Stimulated activated CD4-positive, alpha-beta T cell treated with anti-CD3 and anti-CD28 coated beads, Interleukin-2, amount 100 ng/mL, for 48 hours (primary cell): ENCODE measurements around the gene ERC1.
A peak's percentile ranks its signal among the peaks of the same experiment; 100 is the strongest.
"Not testable (repeated sequence)": the region's sequence is repeated elsewhere in the genome, so short reads cannot be mapped to it uniquely, and the experiment has no call there.

Experiments
- DNase-seq, 2 donors: peaks; one replicate each; pipeline ENCODE4 v3.0.0-alpha.2; 2020

The ERC1 gene

DNA sequence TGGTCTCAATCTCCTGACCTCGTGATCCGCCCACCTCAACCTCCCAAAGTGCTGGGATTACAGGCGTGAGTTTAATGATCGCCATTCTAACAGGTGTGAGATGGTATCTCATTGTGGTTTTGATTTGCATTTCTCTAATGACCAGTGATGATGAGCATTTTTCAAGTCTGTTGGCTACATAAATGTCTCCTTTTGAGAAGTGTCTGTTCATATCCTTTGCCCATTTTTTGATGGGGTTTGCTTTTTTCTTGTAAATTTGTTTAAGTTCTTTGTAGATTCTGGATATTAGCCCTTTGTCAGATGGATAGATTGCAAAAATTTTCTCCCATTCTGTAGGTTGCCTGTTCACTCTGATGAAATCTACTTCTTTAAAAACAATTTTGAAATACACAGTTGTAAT lies 264.8 kb downstream of the ERC1 start:
- DNase-seq, result not testable (repeated sequence)

DNA sequence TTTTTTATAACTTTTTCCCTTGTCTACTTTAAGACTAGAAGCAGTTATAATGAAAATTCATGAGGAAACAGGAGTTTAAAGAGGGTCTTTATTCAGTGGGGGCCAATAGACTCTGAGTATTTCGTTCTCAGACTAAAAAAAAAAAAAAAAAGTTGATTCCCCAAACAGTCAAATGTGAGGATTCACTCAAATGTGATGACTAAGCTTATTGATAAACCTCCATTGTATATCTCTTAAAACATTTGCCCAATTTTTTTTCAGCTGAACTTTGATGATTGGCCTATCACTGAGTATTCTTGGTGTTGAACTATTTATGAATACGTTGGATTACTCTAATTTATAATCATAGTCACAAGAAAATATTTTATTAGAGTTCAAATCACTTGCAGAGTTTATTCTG lies 265.3 kb downstream of the ERC1 start:
- no peak for DNase-seq

GRCh38 chr12:1256991-1257390 lies 266.0 kb downstream of the ERC1 start:
- no peak for DNase-seq

GRCh38 chr12:1262011-1262410 lies 271.0 kb downstream of the ERC1 start:
- DNase-seq, result no peak

DNA sequence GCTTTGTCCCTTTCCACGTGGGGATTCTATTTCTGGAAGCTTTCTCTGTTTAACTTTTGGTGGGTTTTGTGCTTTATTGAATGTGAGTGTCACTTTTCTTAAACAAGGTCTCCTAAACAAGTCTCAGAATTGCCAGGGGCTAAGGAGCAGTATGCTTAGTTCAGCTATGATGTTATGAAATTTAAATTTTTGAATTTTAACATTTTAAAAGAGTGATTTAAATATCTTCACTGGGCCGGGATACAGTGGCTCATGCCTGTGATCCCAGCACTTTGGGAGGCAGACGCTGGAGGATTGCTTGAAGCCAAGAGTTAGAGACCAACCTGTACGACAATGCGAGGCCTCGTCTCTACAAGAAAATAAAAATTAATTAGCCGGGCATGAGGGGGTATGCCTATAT lies 276.2 kb downstream of the ERC1 start:
- DNase-seq, result no peak

DNA sequence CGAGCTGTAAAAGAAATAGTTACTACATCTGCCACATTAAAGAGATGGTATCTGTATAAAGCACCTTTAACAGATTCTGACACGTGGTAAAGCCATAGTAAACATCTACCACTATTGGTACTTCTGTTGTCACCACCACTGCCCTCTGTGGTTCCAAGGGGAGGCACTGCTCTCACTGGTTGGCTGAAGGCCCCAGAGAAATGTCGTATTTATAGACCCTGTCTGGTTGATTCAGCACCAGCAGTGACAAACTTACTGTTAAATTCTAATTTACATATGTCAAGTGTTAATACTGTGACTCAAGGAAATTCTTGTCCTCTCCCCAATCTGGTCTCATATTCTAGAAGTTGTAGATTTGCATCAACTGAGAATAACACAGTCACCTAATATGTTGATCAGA lies 281.1 kb downstream of the ERC1 start:
- no peak for DNase-seq

DNA sequence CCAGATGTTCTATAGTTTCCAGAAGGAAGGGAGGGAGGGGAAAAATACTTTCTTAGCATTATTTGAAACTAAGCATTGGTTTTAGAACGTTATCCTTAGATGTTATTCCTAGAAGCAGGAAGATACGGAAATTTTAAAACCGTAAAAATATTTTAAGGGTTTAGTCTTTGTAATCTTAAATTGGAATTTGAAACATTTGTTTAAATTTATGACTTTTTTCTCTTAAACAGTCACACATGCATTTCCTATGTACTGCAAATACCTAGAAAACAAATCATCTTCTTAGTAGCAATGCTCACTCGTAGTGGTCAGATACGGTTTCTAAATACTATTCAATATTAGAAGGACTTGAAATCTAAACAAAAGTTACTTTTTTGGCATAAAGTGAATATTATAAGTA lies 282.0 kb downstream of the ERC1 start:
- DNase-seq, result no peak

DNA sequence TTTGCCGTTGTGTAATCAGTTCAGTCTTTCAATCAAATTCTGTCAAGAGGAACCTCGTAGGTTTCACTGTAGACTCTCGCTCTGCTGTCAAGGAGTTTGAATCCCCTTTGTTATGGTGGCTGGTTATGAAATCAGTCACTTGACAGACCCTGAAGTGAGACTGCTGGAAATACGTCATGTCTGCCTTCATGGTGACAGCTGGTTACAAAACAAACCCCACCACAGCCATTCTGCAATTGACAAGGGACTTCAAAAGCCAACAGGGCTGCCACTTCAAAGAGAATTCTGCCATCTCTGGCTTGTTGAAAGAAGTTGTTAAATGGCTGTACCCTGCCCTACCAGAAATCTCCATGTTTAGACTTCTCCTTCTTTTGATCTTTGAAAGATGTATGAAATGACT lies 286.9 kb downstream of the ERC1 start:
- DNase-seq, result peak in 1 of 2 donors; percentile 1

- no peak for DNase-seq
Measured at GRCh38 chr12:1279050-1279449, 288.0 kb downstream of the ERC1 start.

GRCh38 chr12:1280059-1280458 lies 289.0 kb downstream of the ERC1 start:
- DNase-seq, result no peak

- no peak for DNase-seq
Measured at GRCh38 chr12:1281683-1282366, 290.8 kb downstream of the ERC1 start.

- no peak for DNase-seq
Measured at GRCh38 chr12:1282670-1283315, 291.8 kb downstream of the ERC1 start.

- DNase-seq, result no peak
Measured at GRCh38 chr12:1283316-1283715, 292.3 kb downstream of the ERC1 start.

DNA sequence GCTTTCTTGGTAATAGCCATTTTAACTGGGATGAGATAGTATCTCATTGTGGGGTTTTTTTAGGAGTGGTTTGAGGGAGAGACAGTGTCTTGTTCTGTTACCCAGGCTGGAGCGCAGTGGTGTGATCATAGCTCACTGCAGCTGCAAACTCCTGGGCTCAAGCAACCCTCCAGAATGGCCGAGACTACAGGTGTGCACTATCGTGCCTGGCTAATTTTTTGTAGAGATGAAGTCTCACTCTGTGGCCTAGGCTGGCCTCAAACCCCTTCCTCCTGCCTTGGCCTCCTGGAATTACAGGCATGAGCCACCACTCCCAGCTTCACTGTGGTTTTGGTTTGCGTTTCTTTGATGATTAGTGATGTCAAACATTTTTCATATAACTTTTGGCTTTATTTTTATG lies 293.6 kb downstream of the ERC1 start:
- no peak for DNase-seq

DNA sequence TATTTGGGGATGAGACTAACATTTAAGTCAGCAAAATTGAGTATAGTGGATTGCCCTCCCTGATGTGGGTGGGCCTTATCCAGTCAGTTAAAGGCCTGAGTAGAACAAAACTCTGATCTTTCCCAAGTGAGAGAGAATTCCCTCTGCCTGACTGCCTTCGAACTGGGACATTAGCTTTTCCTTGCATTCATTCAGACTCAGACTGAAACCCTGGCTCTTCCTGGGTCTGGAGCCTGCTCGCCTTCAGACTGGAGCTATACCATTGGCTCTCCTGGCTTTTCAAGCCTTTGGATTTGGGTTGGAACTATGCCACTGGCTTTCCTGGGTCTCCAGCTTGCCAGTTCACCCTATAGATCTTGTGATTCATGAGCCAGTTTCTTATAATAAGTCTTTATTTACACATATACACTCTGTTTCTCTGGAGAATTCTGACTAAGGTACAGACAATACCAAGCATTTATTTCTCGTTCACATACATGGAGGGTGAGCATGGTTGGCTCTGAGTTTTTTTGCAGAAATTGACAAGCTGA lies 296.5 kb downstream of the ERC1 start:
- no peak for DNase-seq

- no peak for DNase-seq
Measured at GRCh38 chr12:1288333-1288732, 297.3 kb downstream of the ERC1 start.

- DNase-seq, result no peak
Measured at GRCh38 chr12:1289371-1290155, 298.5 kb downstream of the ERC1 start.

DNA sequence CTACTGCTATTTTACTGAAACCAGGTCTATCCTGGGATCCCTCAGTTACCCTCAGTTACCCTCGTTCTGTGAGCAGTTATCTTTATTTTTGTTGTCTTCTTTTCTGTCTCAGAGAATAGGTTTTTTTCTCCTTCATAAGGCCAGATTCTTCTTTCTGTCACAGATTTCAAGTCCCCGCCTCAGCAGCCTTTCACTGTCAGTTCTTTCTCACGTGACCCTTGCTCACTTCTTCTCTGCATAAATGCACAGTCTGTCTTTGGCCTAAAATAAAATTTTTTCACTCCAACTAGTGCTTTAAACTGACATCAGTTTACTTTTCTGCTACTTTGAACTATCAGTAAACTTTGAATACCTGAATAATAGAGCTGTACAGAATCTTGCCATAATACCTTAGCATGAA lies 299.7 kb downstream of the ERC1 start:
- no peak for DNase-seq

DNA sequence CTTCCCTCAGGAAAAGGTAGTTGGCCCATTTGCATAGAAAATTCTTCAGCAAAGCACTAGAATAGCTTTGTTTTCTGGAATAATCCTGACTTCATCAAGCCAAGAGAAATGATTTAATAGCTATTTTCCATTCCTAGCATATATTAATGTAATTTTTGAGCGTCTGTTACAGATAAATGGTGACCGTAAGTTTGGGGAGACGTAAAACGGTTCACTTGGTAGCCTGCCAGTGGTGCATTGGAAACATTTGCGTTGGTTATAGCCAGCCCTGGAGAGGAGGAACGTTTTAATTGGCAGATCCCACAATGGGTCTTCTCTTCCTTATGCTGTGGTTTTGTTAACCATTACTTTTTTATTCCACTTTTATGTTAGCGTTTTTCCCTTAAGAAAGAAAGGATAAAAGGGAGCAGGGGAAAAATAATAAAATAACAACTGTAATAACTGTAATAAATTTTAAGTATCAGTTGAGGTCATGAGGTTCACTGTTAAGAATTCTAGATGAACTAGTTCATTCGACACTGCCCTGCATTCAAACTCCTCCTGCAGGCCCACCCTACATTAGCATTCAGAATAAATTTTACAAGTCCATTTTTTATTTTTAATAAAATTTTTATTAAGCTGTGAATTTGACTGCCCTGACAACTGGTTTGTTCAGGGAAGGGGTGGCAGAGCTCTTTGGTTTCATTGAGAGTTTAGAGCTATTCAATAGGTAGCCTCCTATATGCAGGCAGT lies 300.7 kb downstream of the ERC1 start:
- no peak for DNase-seq

DNA sequence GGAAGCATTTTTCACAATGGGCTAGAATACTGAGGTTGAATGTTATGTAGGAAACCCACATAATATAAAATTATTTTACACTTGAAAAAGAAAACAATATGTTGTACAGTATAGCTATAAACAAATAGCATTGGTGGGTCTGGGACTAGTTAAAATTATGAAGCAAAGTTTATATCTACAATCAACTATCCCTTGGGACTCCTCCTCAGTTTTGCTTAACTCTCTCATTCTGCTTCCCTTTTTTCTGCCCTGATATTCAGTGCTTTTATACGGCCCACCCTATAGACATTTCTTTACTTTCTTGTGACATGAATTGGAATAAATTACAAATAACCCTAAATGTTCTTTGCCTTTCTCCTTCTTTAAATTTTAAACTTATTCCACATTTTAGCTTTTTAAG lies 302.9 kb downstream of the ERC1 start:
- no peak for DNase-seq

DNA sequence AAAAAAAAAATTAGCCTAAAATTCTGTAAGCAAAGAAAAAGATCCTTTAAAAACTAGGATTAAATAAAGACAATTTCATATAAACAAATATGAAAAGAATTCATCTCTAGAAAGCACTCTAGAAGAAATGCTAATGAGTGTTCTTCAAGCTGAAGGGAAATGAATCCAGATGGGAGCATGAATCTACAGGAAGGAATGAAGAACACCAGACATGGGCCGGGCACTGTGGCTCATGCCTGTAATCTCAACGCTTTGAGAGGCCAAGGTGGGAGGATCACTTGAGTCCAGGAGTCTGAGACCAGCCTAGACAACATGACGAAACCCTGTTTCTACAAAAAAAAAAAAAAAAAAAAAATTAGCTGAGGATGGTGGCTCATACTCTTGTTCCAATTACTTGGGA lies 306.2 kb downstream of the ERC1 start:
- no peak for DNase-seq

- DNase-seq, result no peak
Measured at GRCh38 chr12:1297639-1298175, 306.7 kb downstream of the ERC1 start.

GRCh38 chr12:1300460-1300859 lies 309.4 kb downstream of the ERC1 start:
- DNase-seq, result no peak
